ENCODE measurements around the gene GMEB2.
"Not testable (repeated sequence)": the region's sequence is repeated elsewhere in the genome, so short reads cannot be mapped to it uniquely, and the experiment has no call there.

Gene GMEB2

GRCh38 chr20:63642527-63643247, 15.8 kb upstream of the GMEB2 start:
- Mint-ChIP-seq H3K4me1 (peaks cover 14% of the 10 kb centered on the region), H3K36me3 (ENCODE audit: low read depth) (no peaks in the 10 kb centered on the region), H3K9me3 (no peaks in the 10 kb centered on the region), H3K4me3 (peak overlapping the region; percentile 80), H3K27ac (no peak overlapping the region), H3K27me3 (ENCODE audit: low read depth, poor library complexity) (peaks cover 23% of the 10 kb centered on the region)
- no peak for TF ChIP-seq CTCF (IDR thresholded peaks at IDR 0.05)
- DNase-seq: peak; percentile 44

GRCh38 chr20:63641792-63642523, 15.1 kb upstream of the GMEB2 start:
- no peak overlapping the region for H3K27ac Mint-ChIP-seq
- peak; percentile 97 for DNase-seq
- peak; percentile 15 for TF ChIP-seq CTCF (IDR thresholded peaks at IDR 0.05)

GRCh38 chr20:63641146-63641791, 14.4 kb upstream of the GMEB2 start:
- Mint-ChIP-seq H3K36me3 (ENCODE audit: low read depth) (no peaks in the 10 kb centered on the region), H3K4me3 (no peak overlapping the region), H3K4me1 (peaks cover 21% of the 10 kb centered on the region), H3K27me3 (ENCODE audit: low read depth, poor library complexity) (peaks cover 26% of the 10 kb centered on the region), H3K27ac (no peak overlapping the region), H3K9me3 (no peaks in the 10 kb centered on the region)
- no peak for TF ChIP-seq CTCF (IDR thresholded peaks at IDR 0.05)
- DNase-seq: no peak

More at GRCh38 chr20:63641792-63642523, 15.1 kb upstream of the GMEB2 start:
- H3K4me3 Mint-ChIP-seq: peak overlapping the region; percentile 80
- H3K4me1 Mint-ChIP-seq: peaks cover 19% of the 10 kb centered on the region
- no peaks in the 10 kb centered on the region for H3K9me3 Mint-ChIP-seq
- no peaks in the 10 kb centered on the region for H3K36me3 Mint-ChIP-seq (ENCODE audit: low read depth)
- peaks cover 25% of the 10 kb centered on the region for H3K27me3 Mint-ChIP-seq (ENCODE audit: low read depth, poor library complexity)

GRCh38 chr20:63640686-63641085, 13.8 kb upstream of the GMEB2 start:
- not testable (repeated sequence) for H3K36me3 Mint-ChIP-seq (ENCODE audit: low read depth); H3K9me3 Mint-ChIP-seq; H3K27ac Mint-ChIP-seq; DNase-seq; H3K4me3 Mint-ChIP-seq
- Mint-ChIP-seq H3K27me3 (ENCODE audit: low read depth, poor library complexity) (peaks cover 21% of the 10 kb centered on the region), H3K4me1 (peaks cover 21% of the 10 kb centered on the region)

- Mint-ChIP-seq H3K36me3 (ENCODE audit: low read depth) (no peaks in the 10 kb centered on the region), H3K4me1 (peaks cover 21% of the 10 kb centered on the region), H3K4me3 (no peak overlapping the region), H3K9me3 (no peaks in the 10 kb centered on the region), H3K27ac (no peak overlapping the region), H3K27me3 (ENCODE audit: low read depth, poor library complexity) (peaks cover 19% of the 10 kb centered on the region)
- no peak for TF ChIP-seq CTCF (IDR thresholded peaks at IDR 0.05)
- DNase-seq: no peak
Observed at GRCh38 chr20:63640086-63640485, 13.2 kb upstream of the GMEB2 start.

All from nephron progenitor cell (in vitro differentiated cells).